GM23338 (cell line): ENCODE results near the gene SRP14. TPM values are rescaled to one million over a fixed set of nuclear protein-coding genes. Genes with fewer than 3 reads are reported as not detected.

Source experiments
- ATAC-seq: fragments of 200-7000 bp; cut with Tn5 transposase; 3 replicates; pipeline ENCODE4 v1.9.1; 2020
- DNase-seq: peaks from one replicate; pipeline ENCODE4 v3.0.0-alpha.2; 2015; ENCODE audit warnings: low spot score
- H2AFZ ChIP-seq: fragments of 200-600 bp; sonication (generic); 2 replicates; pipeline ENCODE4 v1.8.0; 2016; ENCODE audit warnings: antibody characterized with exemption, mild to moderate bottlenecking, moderate library complexity
- H3F3A ChIP-seq: fragments of 200-600 bp; sonication (generic); replicated peaks from 2 replicates; pipeline ENCODE4 v1.8.0; 2017; ENCODE audit warnings: antibody characterized with exemption, mixed run types, low read depth
- H3K27ac ChIP-seq: fragments of 200-600 bp; sonication (generic); 2 replicates; pipeline ENCODE4 v1.6.1; 2016; ENCODE audit warnings: low read depth
- H3K27me3 ChIP-seq: fragments of 200-600 bp; sonication (generic); 2 replicates; pipeline ENCODE4 v1.8.0; 2016; ENCODE audit warnings: mild to moderate bottlenecking, mixed run types, moderate library complexity; ENCODE audit not compliant: insufficient read depth
- H3K36me3 ChIP-seq: fragments of 200-600 bp; sonication (generic); 2 replicates; pipeline ENCODE4 v1.8.0; 2016; ENCODE audit warnings: mild to moderate bottlenecking; ENCODE audit not compliant: insufficient read depth
- H3K4me1 ChIP-seq: fragments of 200-600 bp; sonication (generic); 2 replicates; pipeline ENCODE4 v1.8.0; 2016; ENCODE audit warnings: mild to moderate bottlenecking, moderate library complexity; ENCODE audit not compliant: insufficient read depth
- H3K4me2 ChIP-seq: fragments of 200-600 bp; sonication (generic); 2 replicates; pipeline ENCODE4 v1.7.1; 2017; ENCODE audit warnings: mixed run types
- H3K4me3 ChIP-seq: fragments of 200-600 bp; sonication (generic); 2 replicates; pipeline ENCODE4 v1.6.1; 2016; ENCODE audit warnings: mixed run types
- H3K79me2 ChIP-seq: fragments of 200-600 bp; sonication (generic); replicated peaks from 2 replicates; pipeline ENCODE4 v1.8.0; 2017; ENCODE audit warnings: mild to moderate bottlenecking; ENCODE audit not compliant: insufficient read depth
- H3K9me2 ChIP-seq: fragments of 200-600 bp; sonication (generic); 2 replicates; pipeline ENCODE4 v1.8.0; 2017; ENCODE audit not compliant: insufficient read depth
- H4K20me1 ChIP-seq: fragments of 200-600 bp; sonication (generic); replicated peaks from 2 replicates; pipeline ENCODE4 v1.8.0; 2017; ENCODE audit warnings: mild to moderate bottlenecking; ENCODE audit not compliant: insufficient read depth
- H3K27ac Mint-ChIP-seq: 2 replicates; pipeline ENCODE4 v1.8.0; 2020; ENCODE audit warnings: inconsistent platforms, mild to moderate bottlenecking, moderate library complexity, mixed read lengths
- H3K27me3 Mint-ChIP-seq: 3 replicates; pipeline ENCODE4 v1.8.0; 2022; ENCODE audit warnings: low read depth, mild to moderate bottlenecking, moderate library complexity, mixed read lengths, inconsistent platforms; ENCODE audit not compliant: insufficient read depth, poor library complexity
- H3K36me3 Mint-ChIP-seq: 3 replicates; pipeline ENCODE4 v1.8.0; 2021; ENCODE audit warnings: low read depth, mild to moderate bottlenecking, inconsistent platforms, moderate library complexity, mixed read lengths
- H3K4me1 Mint-ChIP-seq: 3 replicates; pipeline ENCODE4 v1.8.0; 2020; ENCODE audit warnings: mild to moderate bottlenecking, inconsistent platforms, mixed read lengths
- H3K4me3 Mint-ChIP-seq: 3 replicates; pipeline ENCODE4 v1.8.0; 2021; ENCODE audit warnings: moderate library complexity, mild to moderate bottlenecking, inconsistent platforms, mixed read lengths
- H3K9me3 Mint-ChIP-seq: 3 replicates; pipeline ENCODE4 v1.8.0; 2020; ENCODE audit warnings: moderate library complexity, mild to moderate bottlenecking, inconsistent platforms, mixed read lengths
- CREB1 ChIP-seq: fragments of 250-450 bp; sonication (Bioruptor Pico); IDR thresholded peaks from 2 replicates; pipeline ENCODE4 v1.5.0; 2020; ENCODE audit warnings: low read depth, mild to moderate bottlenecking, moderate library complexity
- EZH2phosphoT487 ChIP-seq: fragments of 200-600 bp; sonication (generic); IDR thresholded peaks from one replicate; pipeline ENCODE4 v1.8.1; 2018; ENCODE audit warnings: antibody characterized with exemption; ENCODE audit not compliant: unreplicated experiment
- JUNB ChIP-seq: IDR thresholded peaks from one replicate; pipeline ENCODE4 v1.6.1; 2016; ENCODE audit warnings: antibody characterized with exemption; ENCODE audit not compliant: unreplicated experiment
- NANOG ChIP-seq: IDR thresholded peaks from 2 replicates; pipeline ENCODE4 v1.6.1; 2016; ENCODE audit warnings: antibody characterized with exemption, borderline replicate concordance
- POLR2AphosphoS5 ChIP-seq: IDR thresholded peaks from 2 replicates; pipeline ENCODE4 v1.6.1; 2016; ENCODE audit warnings: antibody characterized with exemption, low read depth
- STAT1 ChIP-seq: IDR thresholded peaks from one replicate; pipeline ENCODE4 v1.6.1; 2016; ENCODE audit warnings: antibody characterized with exemption; ENCODE audit not compliant: unreplicated experiment
- ZNF331 ChIP-seq: fragments of 250-450 bp; sonication (Bioruptor Pico); IDR thresholded peaks from 2 replicates; pipeline ENCODE4 v1.5.0; 2020; ENCODE audit warnings: low read depth, mild to moderate bottlenecking, moderate library complexity
- polyA plus RNA-seq: library from polyadenylated mRNA; unstranded; fragments of >200 nt; fragmentation: Nextera tagmentation; extraction: Ambion mirVana; gene quantifications from 2 replicates; pipeline ENCODE4 v1.2.1, GENCODE V29; 2016
- total RNA-seq: library from RNA; depleted of rRNA; stranded (reverse); fragments of >200 nt; shearing (Covaris generic); gene quantifications from 2 replicates; pipeline ENCODE4 v1.2.3, GENCODE V29; 2014
- TF ChIP-seq, protein P1 (sequence below), 2 experiments: fragments of 200-600 bp in 1 of 2; sonication (generic) in 1 of 2; conservative IDR thresholded peaks; 2 replicates each; pipeline versions ENCODE4 v1.5.1 to v1.6.1; 2016 to 2017; ENCODE audit warnings: antibody characterized with exemption in 2 of 2, low read depth in 2 of 2, mild to moderate bottlenecking in 2 of 2, moderate library complexity in 1 of 2
- TF ChIP-seq, protein P2 (sequence below): IDR thresholded peaks from 2 replicates; pipeline ENCODE4 v1.6.1; 2016; ENCODE audit warnings: antibody characterized with exemption
- TF ChIP-seq, protein P3 (sequence below): IDR thresholded peaks from one replicate; pipeline ENCODE4 v1.6.1; 2018; ENCODE audit warnings: antibody characterized with exemption; ENCODE audit not compliant: unreplicated experiment

The SRP14 gene
- total and polyA plus RNA-seq, 2 experiments from 2014 or later: 249 to 1,412 TPM

DNA sequence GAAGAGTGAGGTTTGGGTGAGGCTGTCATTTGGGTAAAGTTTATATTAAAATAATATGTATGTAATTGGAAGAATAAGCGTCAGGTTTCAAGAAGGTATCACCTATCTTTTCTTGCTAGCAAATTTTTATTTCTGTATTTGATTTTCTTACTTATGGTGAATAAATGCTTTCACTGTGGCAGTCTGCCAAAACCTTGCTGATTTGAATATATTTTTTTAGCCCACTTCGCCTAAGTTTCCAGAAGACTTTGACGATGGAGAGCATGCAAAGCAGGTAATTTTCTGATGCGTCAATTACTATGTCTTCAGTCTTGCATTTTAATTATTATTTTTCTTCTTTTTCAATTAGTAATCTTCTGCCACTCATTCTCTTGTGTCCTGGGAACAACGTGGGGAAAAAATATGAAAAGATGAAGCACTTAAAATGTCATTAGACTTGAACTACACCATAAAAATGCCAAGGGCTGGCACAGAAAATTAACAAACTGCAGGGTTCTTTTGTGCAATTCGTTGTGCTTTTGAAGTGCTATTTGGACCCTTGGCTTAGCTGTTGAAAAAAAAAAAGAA is 40.4 kb downstream of the SRP14 start (continued):
- TF ChIP-seq, protein P1, sequence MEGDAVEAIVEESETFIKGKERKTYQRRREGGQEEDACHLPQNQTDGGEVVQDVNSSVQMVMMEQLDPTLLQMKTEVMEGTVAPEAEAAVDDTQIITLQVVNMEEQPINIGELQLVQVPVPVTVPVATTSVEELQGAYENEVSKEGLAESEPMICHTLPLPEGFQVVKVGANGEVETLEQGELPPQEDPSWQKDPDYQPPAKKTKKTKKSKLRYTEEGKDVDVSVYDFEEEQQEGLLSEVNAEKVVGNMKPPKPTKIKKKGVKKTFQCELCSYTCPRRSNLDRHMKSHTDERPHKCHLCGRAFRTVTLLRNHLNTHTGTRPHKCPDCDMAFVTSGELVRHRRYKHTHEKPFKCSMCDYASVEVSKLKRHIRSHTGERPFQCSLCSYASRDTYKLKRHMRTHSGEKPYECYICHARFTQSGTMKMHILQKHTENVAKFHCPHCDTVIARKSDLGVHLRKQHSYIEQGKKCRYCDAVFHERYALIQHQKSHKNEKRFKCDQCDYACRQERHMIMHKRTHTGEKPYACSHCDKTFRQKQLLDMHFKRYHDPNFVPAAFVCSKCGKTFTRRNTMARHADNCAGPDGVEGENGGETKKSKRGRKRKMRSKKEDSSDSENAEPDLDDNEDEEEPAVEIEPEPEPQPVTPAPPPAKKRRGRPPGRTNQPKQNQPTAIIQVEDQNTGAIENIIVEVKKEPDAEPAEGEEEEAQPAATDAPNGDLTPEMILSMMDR (conservative IDR thresholded peaks at IDR 0.05; ENCODE audit: low read depth in 2 of 2): no peak
- TF ChIP-seq, protein P2, sequence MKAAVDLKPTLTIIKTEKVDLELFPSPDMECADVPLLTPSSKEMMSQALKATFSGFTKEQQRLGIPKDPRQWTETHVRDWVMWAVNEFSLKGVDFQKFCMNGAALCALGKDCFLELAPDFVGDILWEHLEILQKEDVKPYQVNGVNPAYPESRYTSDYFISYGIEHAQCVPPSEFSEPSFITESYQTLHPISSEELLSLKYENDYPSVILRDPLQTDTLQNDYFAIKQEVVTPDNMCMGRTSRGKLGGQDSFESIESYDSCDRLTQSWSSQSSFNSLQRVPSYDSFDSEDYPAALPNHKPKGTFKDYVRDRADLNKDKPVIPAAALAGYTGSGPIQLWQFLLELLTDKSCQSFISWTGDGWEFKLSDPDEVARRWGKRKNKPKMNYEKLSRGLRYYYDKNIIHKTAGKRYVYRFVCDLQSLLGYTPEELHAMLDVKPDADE: no peak

DNA sequence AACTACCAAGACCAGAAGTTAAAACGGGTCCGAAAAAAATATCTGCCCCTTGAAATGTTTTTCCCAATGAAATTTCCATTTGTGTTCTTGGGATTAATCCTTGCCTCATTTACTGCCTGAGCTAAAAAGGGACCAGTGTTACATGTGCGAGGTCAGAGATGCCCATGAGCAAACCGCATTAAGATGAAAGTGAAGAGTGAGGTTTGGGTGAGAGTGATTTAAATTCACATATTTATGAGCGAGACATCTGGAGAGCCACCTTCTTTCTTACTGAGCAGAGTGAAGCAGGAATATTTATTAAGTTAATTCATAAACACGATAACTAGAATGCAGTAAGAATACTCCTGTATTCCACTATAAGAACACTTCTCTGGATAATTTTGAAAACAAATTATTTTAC is 41.3 kb downstream of the SRP14 start:
- no peaks in the 10 kb centered on the region for H3K27me3 ChIP-seq
- DNase-seq (no peak), ATAC-seq (no peak)
- H2AFZ ChIP-seq: no peak overlapping the region
- H3K4me1 Mint-ChIP-seq: peaks cover 5% of the 10 kb centered on the region; the same call in 2 of the 3 replicates
- H3K9me3 Mint-ChIP-seq: no peaks in the 10 kb centered on the region
- H3K27ac ChIP-seq: no peak overlapping the region
- H3K36me3 Mint-ChIP-seq: peaks cover 69% of the 10 kb centered on the region
- no peaks in the 10 kb centered on the region for H3K27me3 Mint-ChIP-seq
- H4K20me1 ChIP-seq: no peaks in the 10 kb centered on the region
- no peak overlapping the region for H3K4me3 ChIP-seq
- no peaks in the 10 kb centered on the region for H3K79me2 ChIP-seq
- H3K36me3 ChIP-seq: peaks cover 52% of the 10 kb centered on the region
- peaks cover 5% of the 10 kb centered on the region for H3F3A ChIP-seq
- no peaks in the 10 kb centered on the region for H3K9me2 ChIP-seq
- no peak overlapping the region for H3K27ac Mint-ChIP-seq
- no peak overlapping the region for H3K4me2 ChIP-seq
- H3K4me3 Mint-ChIP-seq: no peak overlapping the region
- H3K4me1 ChIP-seq: 0 out of 2 replicates have a peak, but pooled peaks cover 4% of the 10 kb centered on the region
- TF ChIP-seq EZH2phosphoT487 (no peak), POLR2AphosphoS5 (no peak), ZNF331 (no peak), JUNB (no peak), NANOG (no peak), CREB1 (CRISPR knock-in tag) (no peak), STAT1 (no peak)
- TF ChIP-seq, protein P2: no peak
- TF ChIP-seq, protein P3, sequence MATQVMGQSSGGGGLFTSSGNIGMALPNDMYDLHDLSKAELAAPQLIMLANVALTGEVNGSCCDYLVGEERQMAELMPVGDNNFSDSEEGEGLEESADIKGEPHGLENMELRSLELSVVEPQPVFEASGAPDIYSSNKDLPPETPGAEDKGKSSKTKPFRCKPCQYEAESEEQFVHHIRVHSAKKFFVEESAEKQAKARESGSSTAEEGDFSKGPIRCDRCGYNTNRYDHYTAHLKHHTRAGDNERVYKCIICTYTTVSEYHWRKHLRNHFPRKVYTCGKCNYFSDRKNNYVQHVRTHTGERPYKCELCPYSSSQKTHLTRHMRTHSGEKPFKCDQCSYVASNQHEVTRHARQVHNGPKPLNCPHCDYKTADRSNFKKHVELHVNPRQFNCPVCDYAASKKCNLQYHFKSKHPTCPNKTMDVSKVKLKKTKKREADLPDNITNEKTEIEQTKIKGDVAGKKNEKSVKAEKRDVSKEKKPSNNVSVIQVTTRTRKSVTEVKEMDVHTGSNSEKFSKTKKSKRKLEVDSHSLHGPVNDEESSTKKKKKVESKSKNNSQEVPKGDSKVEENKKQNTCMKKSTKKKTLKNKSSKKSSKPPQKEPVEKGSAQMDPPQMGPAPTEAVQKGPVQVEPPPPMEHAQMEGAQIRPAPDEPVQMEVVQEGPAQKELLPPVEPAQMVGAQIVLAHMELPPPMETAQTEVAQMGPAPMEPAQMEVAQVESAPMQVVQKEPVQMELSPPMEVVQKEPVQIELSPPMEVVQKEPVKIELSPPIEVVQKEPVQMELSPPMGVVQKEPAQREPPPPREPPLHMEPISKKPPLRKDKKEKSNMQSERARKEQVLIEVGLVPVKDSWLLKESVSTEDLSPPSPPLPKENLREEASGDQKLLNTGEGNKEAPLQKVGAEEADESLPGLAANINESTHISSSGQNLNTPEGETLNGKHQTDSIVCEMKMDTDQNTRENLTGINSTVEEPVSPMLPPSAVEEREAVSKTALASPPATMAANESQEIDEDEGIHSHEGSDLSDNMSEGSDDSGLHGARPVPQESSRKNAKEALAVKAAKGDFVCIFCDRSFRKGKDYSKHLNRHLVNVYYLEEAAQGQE: no peak
- TF ChIP-seq, protein P1 (conservative IDR thresholded peaks at IDR 0.05; ENCODE audit: low read depth in 2 of 2): no peak
